HG03039 (cell line): ENCODE results near the gene ZBTB16.
"Not testable (repeated sequence)": the region's sequence is repeated elsewhere in the genome, so short reads cannot be mapped to it uniquely, and the experiment has no call there.

Experiments
- ATAC-seq: cut with Tn5 transposase; IDR thresholded peaks from one replicate; pipeline ENCODE4 v1.9.1; 2021; ENCODE audit warnings: mild to moderate bottlenecking, moderate library complexity; ENCODE audit not compliant: unreplicated experiment

Gene ZBTB16

DNA sequence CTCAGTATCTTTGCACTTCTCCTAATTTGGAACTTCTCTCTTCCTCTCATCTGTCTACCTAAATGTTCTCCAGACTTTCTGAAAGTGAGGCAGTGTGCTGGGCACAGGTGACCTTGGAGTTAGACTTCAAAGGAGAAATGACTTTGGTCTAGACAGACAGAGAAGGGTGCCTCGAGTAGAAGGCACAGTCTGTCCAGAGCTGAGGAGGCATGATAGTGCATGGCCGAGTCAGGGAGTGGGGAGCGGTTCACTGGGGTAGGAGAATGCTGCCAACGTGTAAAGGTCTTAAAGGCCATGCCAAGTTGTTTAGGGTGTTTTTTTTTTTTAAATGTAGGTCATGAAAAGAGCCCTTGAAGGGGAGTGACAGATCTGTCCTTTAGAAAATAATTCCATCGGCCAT, 17.3 kb upstream of the ZBTB16 start:
- no peak for ATAC-seq

DNA sequence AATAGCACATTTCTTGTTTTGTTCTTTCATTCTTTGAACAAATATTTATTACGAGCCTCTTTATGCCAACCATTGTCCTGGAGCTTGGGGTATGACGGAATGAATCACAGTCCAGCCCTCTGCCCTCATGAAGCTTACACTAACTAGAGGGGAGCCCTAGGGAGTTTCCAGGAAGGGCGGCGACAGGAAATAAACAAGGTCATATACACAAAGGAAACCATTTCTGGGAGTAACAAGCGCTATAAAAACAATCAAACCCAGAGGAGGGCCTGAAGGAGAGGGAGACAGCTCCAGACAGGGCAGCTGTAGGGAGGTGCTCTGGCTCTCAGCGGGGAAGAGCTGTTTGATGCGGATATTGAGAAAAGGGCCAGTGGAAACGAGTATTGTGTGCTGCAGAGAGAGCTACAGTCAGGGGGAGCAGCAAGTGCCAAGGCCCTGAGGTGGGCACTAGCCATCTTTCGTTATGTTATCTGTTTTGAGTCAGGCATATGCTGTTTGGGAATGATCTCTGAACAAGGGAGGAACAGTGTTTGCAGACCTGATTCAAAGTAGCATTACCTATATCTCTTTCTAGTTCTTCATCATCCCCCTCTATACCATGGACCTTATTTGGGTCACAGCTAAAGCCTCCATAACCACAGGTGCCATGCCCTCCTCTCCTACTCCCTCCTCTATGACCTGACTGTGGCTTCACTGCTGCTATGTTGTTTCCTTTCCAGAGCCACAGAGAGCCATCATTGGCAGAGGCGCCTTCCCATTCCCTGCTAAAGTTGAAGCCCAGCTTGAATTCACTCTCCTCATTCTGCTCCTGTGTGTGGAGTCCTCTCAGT, 15.3 kb upstream of the ZBTB16 start:
- ATAC-seq: no peak

DNA sequence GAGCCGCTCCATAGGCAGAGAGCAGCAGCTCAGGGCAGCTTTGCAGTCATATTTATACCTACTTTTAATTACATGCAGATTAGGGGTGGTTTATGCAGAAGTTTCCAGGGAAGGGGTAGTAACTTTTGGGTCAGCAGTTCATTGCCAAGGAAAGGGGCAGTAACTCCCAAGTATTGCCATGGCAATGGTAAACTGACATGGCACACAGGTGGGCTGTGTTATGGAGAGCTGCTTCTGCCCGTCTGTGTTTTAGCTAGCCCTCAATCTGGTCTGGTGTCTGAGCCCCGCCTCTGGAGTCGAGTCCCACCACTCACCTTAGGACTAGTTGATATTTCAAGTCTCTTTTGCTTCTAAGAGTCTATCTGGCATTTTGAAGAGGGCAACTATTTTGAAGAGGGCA, 12.2 kb upstream of the ZBTB16 start:
- no peak for ATAC-seq

DNA sequence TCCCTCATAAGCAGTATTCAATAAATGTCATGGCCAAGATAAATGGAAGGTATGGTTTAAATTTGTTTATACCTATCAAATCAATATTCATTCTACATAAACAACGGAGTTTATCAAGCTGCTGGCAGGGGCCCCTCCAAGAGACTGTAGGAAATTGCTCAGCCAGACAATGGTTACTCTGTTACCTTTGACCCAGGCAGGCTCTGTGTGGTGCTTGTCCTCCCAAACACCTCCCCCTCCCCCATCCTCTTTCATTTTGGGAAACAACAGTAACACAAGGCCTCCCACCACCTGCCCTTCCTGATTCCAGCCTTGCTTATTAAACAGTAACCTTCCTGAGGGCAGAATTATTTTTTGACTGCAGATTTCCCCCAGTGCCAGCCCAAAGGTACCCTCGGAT, 10.5 kb upstream of the ZBTB16 start:
- no peak for ATAC-seq

DNA sequence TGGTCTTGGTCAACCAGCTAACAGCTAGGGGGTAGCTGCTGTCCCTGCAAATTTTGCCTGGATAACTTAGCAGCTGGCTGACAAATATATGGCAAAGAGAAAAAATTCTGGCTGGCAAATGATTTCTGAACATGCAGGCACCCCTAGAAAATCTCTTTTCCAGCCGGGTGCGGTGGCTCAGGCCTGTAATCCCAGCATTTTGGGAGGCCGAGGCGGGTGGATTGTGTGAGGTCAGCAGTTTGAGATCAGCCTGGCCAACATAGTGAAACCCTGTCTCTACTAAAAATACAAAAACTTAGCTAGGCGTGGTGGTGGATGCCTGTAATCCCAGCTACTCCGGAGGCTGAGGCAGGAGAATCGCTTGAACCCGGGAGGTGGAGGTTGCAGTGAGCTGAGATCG, 9.7 kb upstream of the ZBTB16 start:
- ATAC-seq: not testable (repeated sequence)

DNA sequence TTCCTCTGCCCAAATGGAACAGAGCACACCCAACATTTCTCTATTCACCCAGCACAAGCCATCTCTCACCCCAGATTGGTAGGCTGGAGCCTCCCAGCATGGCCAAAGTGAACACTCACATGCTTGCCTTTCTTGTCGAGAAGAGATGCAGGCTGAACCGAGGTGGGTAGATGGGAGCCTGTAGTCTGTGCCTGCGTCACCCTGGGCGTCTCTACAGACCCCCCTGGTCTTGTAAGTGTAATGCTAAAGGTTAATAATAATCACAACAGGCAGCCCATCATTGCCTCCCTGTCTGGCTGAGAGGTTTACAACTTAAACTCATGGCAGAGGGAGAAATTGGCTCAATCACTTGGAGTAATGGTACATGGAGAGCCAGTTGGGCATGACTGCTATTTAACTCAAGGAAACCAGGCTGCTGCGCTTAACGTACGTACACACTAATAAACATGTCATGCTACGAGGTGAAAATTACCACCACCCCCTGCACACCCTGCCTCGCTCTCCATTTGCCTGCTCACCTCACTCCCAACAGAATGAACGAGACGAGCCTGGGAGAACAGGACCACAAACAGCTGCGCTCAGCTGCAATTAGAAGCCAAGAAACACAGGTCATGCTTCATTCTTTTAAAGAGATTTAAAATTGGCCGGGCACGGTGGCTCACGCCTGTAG, 9.1 kb upstream of the ZBTB16 start:
- no peak for ATAC-seq

DNA sequence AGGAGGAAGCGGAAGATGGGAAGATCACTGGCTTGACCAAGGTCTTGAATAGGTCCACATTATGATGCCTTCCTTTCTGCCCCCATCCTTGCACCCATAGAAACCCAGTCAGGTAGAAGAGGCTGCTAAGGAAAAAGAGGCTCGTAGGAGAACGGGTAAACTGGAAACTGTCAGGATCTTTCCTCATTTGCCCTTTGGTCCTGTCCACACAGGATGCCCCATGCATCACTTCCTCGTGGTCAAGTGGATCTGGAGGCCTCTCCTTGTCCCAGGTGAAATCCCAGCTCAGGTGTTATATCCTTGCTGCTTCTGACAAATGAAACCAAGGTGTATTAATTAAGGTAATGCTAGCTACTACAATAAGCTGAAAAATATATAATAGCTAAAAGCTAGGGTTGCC, 8.0 kb upstream of the ZBTB16 start:
- ATAC-seq: no peak

DNA sequence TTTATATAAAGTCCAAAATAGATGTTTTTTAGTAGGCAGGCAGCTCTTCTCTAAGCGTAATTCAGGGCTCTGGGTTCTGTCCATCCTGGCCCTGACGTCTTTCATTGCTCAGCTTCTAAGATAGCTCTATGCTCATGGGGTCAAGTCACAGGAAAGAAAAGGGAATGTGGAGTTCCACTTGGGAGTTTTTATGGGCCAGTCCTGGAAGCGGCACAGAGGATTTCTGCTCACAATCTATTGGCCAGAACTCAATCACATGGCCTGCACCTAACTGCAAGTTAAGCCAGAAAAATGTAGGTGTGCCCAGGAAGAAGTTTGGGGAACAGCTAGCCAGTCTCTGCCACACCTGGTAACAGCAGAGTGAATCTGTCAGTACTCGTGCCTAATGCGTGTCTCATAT, 7.4 kb upstream of the ZBTB16 start:
- no peak for ATAC-seq

DNA sequence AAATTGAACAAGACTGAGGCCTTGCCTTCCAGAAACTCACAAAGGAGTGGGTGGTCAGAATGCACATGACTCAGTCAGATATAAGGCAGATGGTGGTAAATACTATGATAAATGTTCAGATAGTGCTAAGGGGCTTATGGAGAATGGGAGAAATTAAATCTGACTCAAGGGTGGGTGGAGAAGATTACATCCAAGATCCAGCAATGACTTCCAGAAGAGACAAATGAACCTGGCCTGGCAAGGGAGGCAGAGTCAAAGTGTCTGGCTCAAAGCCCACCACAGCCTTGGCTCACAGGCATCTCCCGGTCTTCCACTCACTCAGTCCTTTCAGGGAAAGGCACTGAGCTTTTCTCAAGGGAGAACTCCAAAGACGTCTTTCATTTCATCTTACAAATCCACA, 6.1 kb upstream of the ZBTB16 start:
- no peak for ATAC-seq

DNA sequence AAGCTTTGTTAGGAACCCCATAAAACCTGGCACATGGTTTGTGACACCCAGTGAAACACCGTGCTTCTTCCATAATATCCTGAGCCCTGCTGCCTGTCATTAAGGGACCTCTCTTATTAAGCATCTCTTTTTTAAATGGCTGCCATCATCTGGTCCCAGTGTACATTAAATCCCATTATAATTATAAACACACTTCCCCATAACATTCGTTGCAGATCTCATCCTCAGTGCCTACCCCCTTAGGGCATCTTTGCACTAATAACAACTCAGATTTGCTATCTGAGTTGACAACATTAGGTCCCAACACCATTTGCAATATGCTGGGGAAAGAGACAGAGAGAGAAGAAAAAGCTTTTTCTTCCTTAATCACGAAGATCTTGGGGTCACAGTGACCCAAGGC, 4.7 kb upstream of the ZBTB16 start:
- ATAC-seq: no peak

DNA sequence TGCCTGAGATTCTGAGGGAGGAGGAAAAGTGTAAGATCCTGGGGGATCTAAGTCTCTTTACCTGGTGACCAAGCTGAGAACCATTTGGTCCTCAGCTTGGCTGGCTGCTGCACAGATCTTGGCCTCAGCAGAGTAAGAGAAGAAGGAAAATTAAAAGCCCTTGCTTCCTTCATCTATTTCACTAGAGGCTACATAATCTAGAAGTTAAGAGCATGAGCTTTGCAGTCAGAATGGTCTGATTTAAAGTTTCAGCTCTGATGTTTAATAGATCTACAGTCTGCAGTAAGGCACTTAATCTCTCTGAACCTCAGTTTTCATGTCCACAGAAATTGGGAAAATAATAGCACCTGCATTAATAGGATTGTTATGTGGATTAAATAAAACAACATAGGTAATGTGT, 3.1 kb upstream of the ZBTB16 start:
- no peak for ATAC-seq

DNA sequence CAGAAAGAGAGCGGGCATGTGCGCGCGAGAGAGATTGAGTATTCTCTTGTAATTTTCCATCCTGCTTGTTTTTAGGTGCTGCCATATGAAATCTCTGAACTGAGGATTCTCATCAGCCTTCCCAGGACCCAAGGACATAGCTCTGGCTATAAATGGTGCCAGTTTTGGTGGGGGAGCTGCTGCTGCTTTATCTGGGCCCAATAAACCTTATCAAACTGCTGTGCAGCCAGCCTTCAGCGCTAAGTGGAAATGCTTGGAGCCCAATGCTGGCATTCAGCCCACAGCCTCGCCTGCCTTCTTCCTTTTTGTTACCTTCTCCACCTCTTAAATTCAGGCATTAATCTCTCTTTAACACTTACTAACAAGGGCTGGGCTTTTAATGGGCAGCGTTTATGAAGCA, 2.4 kb upstream of the ZBTB16 start:
- no peak for ATAC-seq

DNA sequence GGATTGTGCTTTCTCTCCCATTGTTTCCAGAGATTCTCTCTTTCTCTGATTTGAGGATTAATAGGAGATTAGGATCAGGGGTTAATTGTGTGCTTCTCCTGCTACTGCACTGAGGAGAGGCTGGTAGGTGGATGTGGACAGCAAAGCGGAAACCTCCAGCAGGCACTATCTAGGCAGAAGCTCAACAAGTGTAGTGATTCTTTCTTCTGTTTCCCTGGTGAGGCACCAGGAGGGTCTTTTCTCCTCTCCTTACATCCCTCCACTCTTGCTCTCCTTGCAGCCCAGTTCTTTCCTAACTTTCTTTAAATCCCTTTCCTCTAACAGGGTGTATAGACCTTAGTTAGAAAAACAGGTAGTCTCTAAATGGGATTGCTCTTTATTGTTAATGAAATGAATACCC, 1.9 kb upstream of the ZBTB16 start:
- no peak for ATAC-seq

DNA sequence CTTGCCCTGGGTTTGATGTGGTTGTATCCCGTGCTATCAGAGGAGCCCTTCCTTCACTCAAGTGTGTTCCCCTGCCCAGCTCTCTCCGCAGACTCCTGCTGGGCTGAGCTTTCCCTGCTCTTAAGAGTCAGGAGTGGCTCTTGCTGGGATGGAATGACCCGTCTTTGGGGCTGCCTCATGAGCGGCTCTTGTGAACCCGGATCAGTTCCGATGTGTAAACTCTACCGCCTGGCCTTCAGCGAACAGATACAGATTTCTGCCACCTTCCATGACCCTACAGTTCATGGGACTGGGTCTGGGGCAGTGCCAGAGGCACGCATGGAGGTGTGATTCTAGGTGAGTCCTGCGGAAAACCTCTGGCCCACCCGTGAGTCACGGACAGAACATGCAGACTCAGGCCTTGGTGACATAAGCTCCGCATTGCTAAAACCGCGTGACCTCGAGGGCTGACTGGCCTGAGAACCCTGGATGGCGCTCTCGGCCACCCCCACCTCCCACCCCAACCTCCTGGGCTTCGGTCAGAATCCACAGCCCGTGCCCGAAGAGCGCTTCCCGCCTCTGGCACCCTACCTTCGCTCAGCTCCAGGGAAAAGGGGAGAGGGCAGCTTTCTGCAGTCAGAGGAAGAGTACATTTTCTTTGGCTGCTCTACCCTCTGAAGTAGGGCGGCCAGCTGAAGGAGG, 1.3 kb upstream of the ZBTB16 start:
- no peak for ATAC-seq

DNA sequence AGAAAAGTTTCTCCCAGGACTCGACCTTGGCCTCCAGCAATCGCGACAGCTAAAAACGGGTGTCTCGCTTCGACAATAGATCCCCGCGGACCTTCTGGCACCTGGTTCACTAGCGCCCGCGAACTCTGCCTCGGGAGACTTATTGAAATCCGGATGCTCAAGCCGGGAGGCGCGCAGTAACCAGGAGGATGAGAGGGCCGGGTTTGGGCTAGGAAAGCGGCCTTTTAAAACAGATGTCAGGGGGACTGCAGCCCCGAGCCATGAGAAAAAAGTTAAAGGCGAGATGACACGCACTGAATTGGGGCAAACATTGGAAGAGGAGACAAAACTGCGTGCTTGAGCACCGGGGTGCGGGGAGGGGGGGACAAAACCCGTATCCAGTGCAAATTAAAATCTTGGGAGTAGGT, 637 bp upstream of the ZBTB16 start:
- no peak for ATAC-seq

DNA sequence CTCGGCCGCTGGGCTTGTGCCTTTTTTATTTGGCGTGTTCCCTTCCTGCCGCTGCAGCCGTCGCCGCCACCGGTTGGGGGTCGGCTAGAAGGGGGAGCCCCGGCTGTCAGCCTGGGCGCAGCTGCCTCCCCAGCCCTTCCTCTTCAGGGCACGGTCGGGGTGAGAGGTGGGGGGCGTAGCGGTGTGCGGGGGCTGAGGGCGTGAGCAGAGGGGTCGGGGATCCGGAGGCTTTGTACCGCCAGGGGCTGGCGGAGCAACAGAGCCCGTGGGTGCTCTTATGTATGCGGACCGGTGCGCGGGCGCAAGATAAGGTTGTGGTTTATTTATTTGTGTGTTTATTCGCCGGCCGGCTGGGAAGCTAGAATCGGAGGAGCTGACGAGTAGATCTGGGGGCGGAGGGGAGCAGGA, 477 bp downstream of the ZBTB16 start:
- no peak for ATAC-seq

DNA sequence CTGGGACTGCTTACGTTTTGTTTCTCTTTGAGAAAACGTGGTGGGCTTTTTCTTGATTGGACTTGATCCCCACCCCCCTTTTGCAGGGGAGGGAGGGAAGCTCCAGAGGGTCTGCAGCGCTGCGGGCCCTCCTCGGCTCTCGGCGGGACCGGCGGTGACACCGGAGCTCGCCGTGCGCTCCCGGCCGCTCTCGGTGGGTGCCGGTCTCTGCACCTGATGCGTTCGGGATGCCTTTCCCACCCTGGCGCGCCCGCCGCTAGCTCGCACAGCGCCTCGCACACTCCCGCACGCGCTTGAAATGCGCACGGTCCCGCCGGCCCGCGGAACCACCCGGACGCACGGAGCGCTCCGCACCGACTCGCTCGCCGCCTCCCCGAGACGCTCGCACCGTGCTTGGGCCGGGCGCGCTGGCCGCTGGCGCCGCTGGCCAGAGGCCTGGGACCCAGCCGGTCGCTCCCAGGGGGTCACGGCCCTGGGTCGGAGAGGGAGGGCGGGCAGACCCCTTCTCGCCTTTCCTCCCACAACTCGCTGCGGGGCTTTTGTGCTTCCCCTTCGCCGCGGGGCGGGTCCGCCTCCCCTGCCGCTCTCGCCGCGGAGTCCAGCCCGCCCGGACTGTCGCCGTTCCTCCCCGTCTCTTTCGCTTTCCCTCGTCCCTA, 1.0 kb downstream of the ZBTB16 start:
- ATAC-seq: no peak

DNA sequence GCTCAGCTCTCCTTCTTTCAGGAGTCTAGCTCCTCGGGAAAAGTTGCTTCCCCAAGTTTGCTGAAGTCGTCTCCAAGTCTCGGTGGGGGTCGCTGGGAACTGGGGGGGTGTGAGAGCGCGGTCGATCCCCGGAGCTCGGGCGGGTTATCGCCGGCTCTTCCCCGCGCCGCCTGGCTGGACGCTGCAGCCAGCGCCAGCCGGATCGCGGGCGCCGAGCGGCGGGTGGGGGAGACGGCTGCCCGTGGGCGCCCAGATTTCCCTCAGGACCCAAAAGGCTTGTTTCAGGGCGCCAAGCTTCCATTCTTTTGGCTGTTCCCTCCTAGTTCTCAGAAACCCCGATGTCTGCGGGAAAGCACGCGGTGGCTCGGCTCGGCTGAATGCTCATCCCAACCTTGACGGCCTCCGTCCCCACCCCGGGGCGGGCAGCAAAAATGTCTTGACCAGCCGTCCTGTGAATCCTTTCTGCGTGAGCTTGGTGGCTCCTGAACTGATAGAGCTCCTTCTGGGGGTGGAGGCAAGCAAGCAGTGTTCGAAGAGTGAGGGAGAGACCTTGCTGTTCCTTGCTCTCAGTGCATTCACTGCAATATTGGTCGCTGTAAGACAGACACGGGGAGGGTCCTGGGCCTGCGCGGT, 1.7 kb downstream of the ZBTB16 start:
- ATAC-seq: no peak

DNA sequence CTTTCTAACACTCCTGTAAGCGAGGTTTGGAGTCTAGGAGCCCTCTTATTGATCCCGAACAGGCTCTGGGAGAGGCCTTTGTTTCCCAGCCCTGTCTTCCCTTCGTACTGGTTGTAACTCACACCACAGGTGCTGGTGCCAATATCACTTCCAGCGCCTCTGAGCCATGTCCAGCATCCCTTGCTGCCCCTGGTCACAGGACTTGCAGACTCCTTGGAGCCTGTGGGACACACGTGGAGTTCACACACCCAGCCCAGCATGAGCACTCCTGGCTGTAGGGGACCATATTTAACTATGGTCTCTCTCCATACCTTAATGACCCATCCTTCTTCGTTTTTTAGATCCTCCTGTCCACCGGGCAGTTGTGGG, 2.2 kb downstream of the ZBTB16 start:
- no peak for ATAC-seq

DNA sequence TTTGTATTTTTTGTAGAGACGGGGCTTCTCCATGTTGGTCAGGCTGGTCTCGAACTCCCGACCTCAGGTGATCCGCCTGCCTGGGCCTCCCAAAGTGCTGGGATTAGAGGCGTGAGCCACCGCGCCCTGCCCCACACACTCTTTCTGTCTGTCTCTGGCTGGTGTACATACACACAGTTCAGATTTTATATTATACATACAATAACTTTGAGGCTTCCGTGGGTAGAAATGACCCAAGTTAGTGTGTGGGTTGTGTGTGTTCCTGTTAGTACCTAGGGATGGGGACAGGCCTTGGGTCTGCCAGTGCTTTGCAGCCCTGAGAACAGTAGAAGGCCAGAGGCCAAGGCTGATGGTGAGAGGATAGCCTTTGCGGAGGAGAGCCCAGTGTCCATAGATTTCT, 2.8 kb downstream of the ZBTB16 start:
- no peak for ATAC-seq

DNA sequence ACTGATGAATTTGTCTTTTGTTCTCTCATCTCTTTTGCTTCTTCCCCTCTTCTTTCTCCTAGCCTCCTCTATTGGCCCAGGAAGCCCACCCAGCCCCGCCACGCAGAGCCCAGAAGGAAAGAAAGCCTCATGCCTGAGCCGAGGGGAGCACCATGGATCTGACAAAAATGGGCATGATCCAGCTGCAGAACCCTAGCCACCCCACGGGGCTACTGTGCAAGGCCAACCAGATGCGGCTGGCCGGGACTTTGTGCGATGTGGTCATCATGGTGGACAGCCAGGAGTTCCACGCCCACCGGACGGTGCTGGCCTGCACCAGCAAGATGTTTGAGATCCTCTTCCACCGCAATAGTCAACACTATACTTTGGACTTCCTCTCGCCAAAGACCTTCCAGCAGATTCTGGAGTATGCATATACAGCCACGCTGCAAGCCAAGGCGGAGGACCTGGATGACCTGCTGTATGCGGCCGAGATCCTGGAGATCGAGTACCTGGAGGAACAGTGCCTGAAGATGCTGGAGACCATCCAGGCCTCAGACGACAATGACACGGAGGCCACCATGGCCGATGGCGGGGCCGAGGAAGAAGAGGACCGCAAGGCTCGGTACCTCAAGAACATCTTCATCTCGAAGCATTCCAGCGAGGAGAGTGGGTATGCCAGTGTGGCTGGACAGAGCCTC, 3.8 kb downstream of the ZBTB16 start:
- no peak for ATAC-seq
